Smooth muscle cell (in vitro differentiated cells): ENCODE data around the gene PREB. TPM values are rescaled to one million over a fixed set of nuclear protein-coding genes. Genes with fewer than 3 reads are reported as not detected.
"Not testable (repeated sequence)": the region's sequence is repeated elsewhere in the genome, so short reads cannot be mapped to it uniquely, and the experiment has no call there.

Experiments
- DNase-seq: peaks from one replicate; lab custom pipeline; 2025; ENCODE audit not compliant: unreplicated experiment; lab: John Stamatoyannopoulos, UW
- H2AFZ ChIP-seq: fragments of 200-600 bp; sonication (generic); 2 replicates; pipeline ENCODE4 v1.6.0; 2016; ENCODE audit warnings: antibody characterized with exemption, low read depth, mild to moderate bottlenecking
- H3F3A ChIP-seq: fragments of 200-600 bp; sonication (generic); 2 replicates; pipeline ENCODE4 v1.6.0; 2017; ENCODE audit warnings: antibody characterized with exemption, low read depth
- H3K27ac ChIP-seq: fragments of 200-600 bp; sonication (generic); 2 replicates; pipeline ENCODE4 v1.5.1; 2016; ENCODE audit warnings: low read depth, mild to moderate bottlenecking
- H3K27me3 ChIP-seq: fragments of 200-600 bp; sonication (generic); 2 replicates; pipeline ENCODE4 v1.6.1; 2016; ENCODE audit warnings: low read depth, mild to moderate bottlenecking
- H3K36me3 ChIP-seq: fragments of 200-600 bp; sonication (generic); 2 replicates; pipeline ENCODE4 v1.5.1; 2016; ENCODE audit warnings: low read depth
- H3K4me1 ChIP-seq: fragments of 200-600 bp; sonication (generic); 2 replicates; pipeline ENCODE4 v1.5.1; 2016; ENCODE audit warnings: low read depth
- H3K4me2 ChIP-seq: fragments of 200-600 bp; sonication (generic); 2 replicates; pipeline ENCODE4 v1.6.0; 2016; ENCODE audit warnings: mild to moderate bottlenecking
- H3K4me3 ChIP-seq: fragments of 200-600 bp; sonication (generic); 2 replicates; pipeline ENCODE4 v1.5.1; 2016; ENCODE audit warnings: mild to moderate bottlenecking
- H3K79me2 ChIP-seq: fragments of 200-600 bp; sonication (generic); 2 replicates; pipeline ENCODE4 v1.6.0; 2016; ENCODE audit warnings: low read depth, mild to moderate bottlenecking
- H3K9ac ChIP-seq: fragments of 200-600 bp; sonication (generic); 2 replicates; pipeline ENCODE4 v1.6.0; 2016; ENCODE audit warnings: low read depth
- H3K9me3 ChIP-seq: fragments of 200-600 bp; sonication (generic); replicated peaks from 2 replicates; pipeline ENCODE4 v1.5.1; 2016; ENCODE audit warnings: low read depth
- H4K20me1 ChIP-seq: fragments of 200-600 bp; sonication (generic); 2 replicates; pipeline ENCODE4 v1.6.0; 2016; ENCODE audit warnings: low read depth
- CTCF ChIP-seq: fragments of 200-600 bp; sonication (generic); IDR thresholded peaks from 2 replicates; pipeline ENCODE4 v1.5.1; 2017; ENCODE audit warnings: borderline replicate concordance, mild to moderate bottlenecking, antibody characterized with exemption; ENCODE audit not compliant: insufficient read depth, poor library complexity, severe bottlenecking
- WGBS: methylation state at CpG from one replicate; pipeline ENCODE4 v1.1.7; 2016; ENCODE audit warnings: low lambda C conversion rate; 5-methylcytosine and 5-hydroxymethylcytosine counted together
- polyA plus RNA-seq: library from polyadenylated mRNA; unstranded; fragments of >200 nt; fragmentation: Nextera tagmentation; extraction: Ambion mirVana; gene quantifications from 2 replicates; pipeline ENCODE4 v1.2.1, GENCODE V29; 2016
- total RNA-seq: library from RNA; depleted of rRNA; stranded (reverse); fragments of >200 nt; gene quantifications from 2 replicates; pipeline ENCODE4 v1.2.3, GENCODE V29; 2014

The PREB gene
- total and polyA plus RNA-seq, 2 experiments from 2014 or later: 53.2 to 62.6 TPM

DNA sequence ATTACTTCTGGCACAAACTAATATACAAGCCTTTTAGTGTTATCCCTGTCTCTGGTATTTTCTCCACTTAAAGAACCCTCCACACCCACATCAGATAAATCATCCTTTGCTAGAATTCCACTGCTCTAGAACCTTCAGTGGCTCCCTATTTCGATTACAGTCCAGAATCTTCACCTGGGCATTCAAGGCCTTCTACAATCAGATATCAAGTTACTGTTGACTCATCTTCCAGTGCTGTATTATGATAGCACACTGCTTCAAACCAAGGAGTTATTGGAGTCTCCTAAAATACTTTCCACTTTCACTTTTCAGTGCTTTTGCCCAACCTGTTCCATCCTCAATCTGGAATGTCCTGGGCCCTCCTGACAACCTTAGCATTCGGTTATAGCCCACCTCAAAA is 18.9 kb downstream of the PREB start:
- H3K9ac ChIP-seq: no peak overlapping the region
- no peaks in the 10 kb centered on the region for H3K9me3 ChIP-seq
- H4K20me1 ChIP-seq: no peaks in the 10 kb centered on the region
- TF ChIP-seq CTCF: no peak
- no peaks in the 10 kb centered on the region for H3F3A ChIP-seq
- 72% methylated on average over 2 of the region's 2 CpGs for WGBS
- no peak overlapping the region for H2AFZ ChIP-seq
- no peak overlapping the region for H3K4me2 ChIP-seq
- H3K27me3 ChIP-seq: peaks cover 43% of the 10 kb centered on the region
- H3K4me3 ChIP-seq: no peak overlapping the region
- H3K36me3 ChIP-seq: no peaks in the 10 kb centered on the region
- H3K27ac ChIP-seq: no peak overlapping the region
- H3K4me1 ChIP-seq: peaks cover 5% of the 10 kb centered on the region
- DNase-seq: no peak
- no peaks in the 10 kb centered on the region for H3K79me2 ChIP-seq

- H3K79me2 ChIP-seq, H3K4me1 ChIP-seq, H3K27me3 ChIP-seq, H3K27ac ChIP-seq, H3K4me3 ChIP-seq, H3K9me3 ChIP-seq, H3K36me3 ChIP-seq, DNase-seq, H4K20me1 ChIP-seq, H3K9ac ChIP-seq, H3K4me2 ChIP-seq, H3F3A ChIP-seq, H2AFZ ChIP-seq: not testable (repeated sequence)
- 97% methylated on average over 48 of the region's 49 CpGs for WGBS
Measured at GRCh38 chr2:27111392-27112078, 22.9 kb downstream of the PREB start.

DNA sequence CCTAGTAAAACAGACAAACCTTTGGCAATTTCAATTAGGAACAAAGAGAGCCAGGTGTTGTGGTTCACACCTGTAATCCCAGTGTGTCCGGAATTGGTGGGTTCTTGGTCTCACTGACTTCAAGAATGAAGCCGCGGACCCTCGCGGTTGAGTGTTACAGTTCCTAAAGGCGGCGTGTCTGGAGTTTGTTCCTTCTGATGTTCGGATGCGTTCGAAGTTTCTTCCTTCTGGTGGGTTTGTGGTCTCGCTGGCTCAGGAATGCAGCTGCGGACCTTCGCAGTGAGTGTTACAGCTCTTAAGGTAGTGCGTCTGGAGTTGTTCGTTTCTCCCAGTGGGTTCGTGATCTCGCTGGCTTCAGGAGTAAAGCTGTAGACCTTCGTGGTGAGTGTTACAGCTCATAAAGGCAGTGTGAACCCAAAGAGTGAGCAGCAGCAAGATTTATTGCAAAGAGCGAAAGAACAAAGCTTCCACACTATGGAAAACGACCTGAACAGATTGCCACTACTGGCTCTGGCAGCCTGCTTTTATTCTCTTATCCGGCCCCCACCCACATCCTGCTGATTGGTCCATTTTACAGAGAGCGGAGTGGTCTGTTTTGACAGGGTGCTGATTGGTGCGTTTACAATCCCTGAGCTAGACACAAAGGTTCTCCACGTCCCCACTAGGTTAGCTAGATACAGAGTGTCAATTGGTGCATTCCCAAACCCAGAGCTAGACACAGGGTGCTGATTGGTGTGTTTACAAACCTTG is 23.7 kb downstream of the PREB start:
- H3K4me1 ChIP-seq, H2AFZ ChIP-seq, H3K27me3 ChIP-seq, H3F3A ChIP-seq, H4K20me1 ChIP-seq, DNase-seq, H3K36me3 ChIP-seq, H3K4me3 ChIP-seq, H3K9ac ChIP-seq, H3K9me3 ChIP-seq, H3K27ac ChIP-seq, H3K79me2 ChIP-seq, H3K4me2 ChIP-seq: not testable (repeated sequence)
- WGBS: 89% methylated on average over 24 of the region's 24 CpGs

- TF ChIP-seq CTCF: no peak
- Histone ChIP-seq H4K20me1 (no peaks in the 10 kb centered on the region), H3K36me3 (no peaks in the 10 kb centered on the region), H3K9me3 (no peaks in the 10 kb centered on the region), H3K27ac (no peak overlapping the region), H3K79me2 (no peaks in the 10 kb centered on the region), H2AFZ (no peak overlapping the region), H3F3A (no peaks in the 10 kb centered on the region), H3K4me2 (no peak overlapping the region), H3K9ac (no peak overlapping the region), H3K4me3 (no peak overlapping the region), H3K4me1 (no peaks in the 10 kb centered on the region), H3K27me3 (peaks cover 9% of the 10 kb centered on the region)
- WGBS: 97% methylated on average over 3 of the region's 3 CpGs
- DNase-seq: no peak
Measured at GRCh38 chr2:27109083-27109482, 25.4 kb downstream of the PREB start.
